AG09319 (cell line): Measurements from ENCODE around the gene LAMA4.

Experiments
- DNase-seq: peaks from one replicate; pipeline ENCODE4 v3.0.0-alpha.2; 2010; ENCODE audit warnings: low read depth; ENCODE audit errors: extremely low read depth
- CTCF ChIP-seq: IDR thresholded peaks from 2 replicates; pipeline ENCODE4 v1.5.1; 2011; ENCODE audit warnings: low read depth, mild to moderate bottlenecking, inconsistent platforms, low read length, moderate library complexity

The LAMA4 gene

GRCh38 chr6:112118034-112118433 lies 136.3 kb downstream of the LAMA4 start:
- no peak for TF ChIP-seq CTCF

GRCh38 chr6:112117554-112117953 lies 136.8 kb downstream of the LAMA4 start:
- no peak for TF ChIP-seq CTCF
- DNase-seq: no peak

More at GRCh38 chr6:112118034-112118433, 136.3 kb downstream of the LAMA4 start:
- no peak for DNase-seq

- DNase-seq: no peak
- no peak for TF ChIP-seq CTCF
Observed at GRCh38 chr6:112116221-112116620, 138.1 kb downstream of the LAMA4 start.

GRCh38 chr6:112114577-112115223 lies 139.7 kb downstream of the LAMA4 start:
- no peak for DNase-seq
- TF ChIP-seq CTCF: no peak

GRCh38 chr6:112113918-112114317 lies 140.4 kb downstream of the LAMA4 start:
- TF ChIP-seq CTCF: no peak
- DNase-seq: no peak

- TF ChIP-seq CTCF: no peak
- DNase-seq: no peak
Observed at GRCh38 chr6:112113431-112113830, 140.9 kb downstream of the LAMA4 start.

GRCh38 chr6:112109262-112109661 lies 145.1 kb downstream of the LAMA4 start:
- TF ChIP-seq CTCF: no peak
- no peak for DNase-seq
